Measurements from ENCODE around the gene SPEG. TPM values are rescaled to one million over a fixed set of nuclear protein-coding genes. Genes with fewer than 3 reads are reported as not detected.
A peak's percentile ranks its signal among the peaks of the same experiment; 100 is the strongest.

The SPEG gene
- polyA plus RNA-seq, 2 of the 4 experiments (the other 2 are of a cell fraction), result 2.3 to 11.5 TPM

- Histone ChIP-seq H3K27ac (peak overlapping the region; percentile 15 to 80; a peak in 4 of 6 replicates), H3K4me2 (peak overlapping the region; percentile 52), H3K4me1 (peaks cover 17% of the 10 kb centered on the region), H3K9me3 (no peaks in the 10 kb centered on the region), H3K4me3 (0 out of 3 replicates have a peak overlapping the region, but pooled peaks have one; percentile 9)
- POLR2A ChIA-PET, result interaction anchor here (1.4 kb wide), 1 partner anchor 11 kb away, joined by 3 read pairs; no protein-coding TSS in a partner anchor
- ATAC-seq (peak; percentile 76 to 94), FAIRE-seq (no peak), DNase-seq (ENCODE audit: low read depth in 1 of 2, low spot score in 1 of 2) (peak; percentile 60 to 87)
- CTCF ChIA-PET, result interaction anchor here (0.8 to 79.1 kb wide), 10 partner anchors 8 to 223 kb away, joined by 3 to 3291 read pairs (median 5); partner anchors contain the start of genes ASIC4, CHPF, GMPPA and SPEG
- 33% methylated on average over 12 of the region's 14 CpGs for WGBS (ENCODE audit: missing lambda C conversion rate)
- TF ChIP-seq MAZ (IDR thresholded peaks at IDR 0.05; ENCODE audit: borderline replicate concordance, low read depth, low read length) (peak; percentile 74; the same call in 1 of the 2 replicates), REST (IDR thresholded peaks at IDR 0.05) (no peak), CTCF (IDR thresholded peaks at IDR 0.05) (peak; percentile 70), RAD21 (conservative IDR thresholded peaks at IDR 0.05 in 1 of 2, IDR thresholded peaks at IDR 0.05 in 1 of 2) (peak; percentile 57 to 60), SMC3 (IDR thresholded peaks at IDR 0.05) (peak; percentile 86), PBX3 (IDR thresholded peaks at IDR 0.05) (no peak)
These were observed 86.6 kb downstream of the SPEG start for GRCh38 chr2:219521066-219521880.

- Histone ChIP-seq H3K4me3 (no peak overlapping the region), H3K4me1 (peaks cover 17% of the 10 kb centered on the region), H3K9me3 (no peaks in the 10 kb centered on the region), H3K4me2 (peak overlapping the region; percentile 52), H3K27ac (peak overlapping the region in 1 of 2 experiments; percentile 80; a peak in 3 of 6 replicates)
- DNase-seq (ENCODE audit: low read depth in 1 of 2, low spot score in 1 of 2) (no peak), FAIRE-seq (no peak), ATAC-seq (0 out of 6 replicates have a peak, but pooled peaks of 1 of the 2 experiments have one; percentile 5)
- WGBS (ENCODE audit: missing lambda C conversion rate), result 66% methylated on average over 48 of the region's 70 CpGs
- POLR2A ChIA-PET, result no interaction called here
- no peak for TF ChIP-seq JUNB (IDR thresholded peaks at IDR 0.05)
- no peak for TF ChIP-seq PHF8 (IDR thresholded peaks at IDR 0.05; ENCODE audit: borderline replicate concordance, low read depth)
- TF ChIP-seq NFE2L2 (conservative IDR thresholded peaks at IDR 0.05; ENCODE audit: low read length), result no peak
- no peak for TF ChIP-seq ZNF302 (CRISPR knock-in tag; IDR thresholded peaks at IDR 0.05)
- TF ChIP-seq ZFP36 (IDR thresholded peaks at IDR 0.05; ENCODE audit: borderline replicate concordance, partially characterized antibody), result no peak
- CTCF ChIA-PET, result interaction anchor here (1.0 to 79.1 kb wide), 4 partner anchors 7 to 120 kb away, joined by 3 to 3291 read pairs (median 236); partner anchors contain the start of genes ASIC4, GMPPA and SPEG
These were observed 87.7 kb downstream of the SPEG start for GRCh38 chr2:219522111-219523030.

All from A549 (cell line).